Left ventricle myocardium inferior (tissue), 1 donor: ENCODE results near the gene SH2B2. TPM values are rescaled to one million over a fixed set of nuclear protein-coding genes. Genes with fewer than 3 reads are reported as not detected.

ENCODE experiments used
- DNase-seq: peaks from one replicate; pipeline ENCODE4 v3.0.0-alpha.2; 2020
- H3K27ac ChIP-seq: fragments of 200-600 bp; replicated peaks from 2 replicates; pipeline ENCODE4 v1.8.0; 2021
- H3K27me3 ChIP-seq: fragments of 200-600 bp; 2 replicates; pipeline ENCODE4 v1.8.0; 2021; ENCODE audit warnings: low read depth
- H3K36me3 ChIP-seq: fragments of 200-600 bp; 2 replicates; pipeline ENCODE4 v1.8.0; 2021
- H3K4me1 ChIP-seq: fragments of 200-600 bp; 2 replicates; pipeline ENCODE4 v1.8.0; 2021
- H3K4me3 ChIP-seq: fragments of 200-600 bp; 2 replicates; pipeline ENCODE4 v1.8.0; 2021; ENCODE audit warnings: mild to moderate bottlenecking, moderate library complexity
- H3K9me3 ChIP-seq: fragments of 200-600 bp; replicated peaks from 2 replicates; pipeline ENCODE4 v1.8.0; 2021
- intact Hi-C: fragments of 100-400 bp; cut with micrococcal nuclease; formaldehyde crosslinking; loops from one replicate; pipeline ENCODE4 v1.11.0; 2022
- total RNA-seq: library from RNA; stranded (reverse); fragmentation: NEBNext Ultra II Directional; extraction: Animal tissue kit (Norgen Biotek cat#: 25700); gene quantifications from one replicate; pipeline ENCODE4 v1.2.1, GENCODE V29; 2021
- TF ChIP-seq, protein P1 (sequence below): fragments of 200-600 bp; IDR thresholded peaks from 2 replicates; pipeline ENCODE4 v1.8.0; 2021; ENCODE audit warnings: antibody characterized with exemption, mild to moderate bottlenecking, borderline replicate concordance
- donor health status: DM: no; HTN: yes; CAD: no; lungs with severe emphysema.

SH2B2 gene
- total RNA-seq, 1 donor from 2014 or later, result 1.0 TPM

GRCh38 chr7:102261451-102261850 lies 25.2 kb upstream of the SH2B2 start:
- Histone ChIP-seq H3K27me3 (no peaks in the 10 kb centered on the region), H3K27ac (no peak overlapping the region), H3K4me1 (no peaks in the 10 kb centered on the region), H3K36me3 (no peaks in the 10 kb centered on the region), H3K9me3 (no peaks in the 10 kb centered on the region), H3K4me3 (no peak overlapping the region)
- TF ChIP-seq, protein P1, sequence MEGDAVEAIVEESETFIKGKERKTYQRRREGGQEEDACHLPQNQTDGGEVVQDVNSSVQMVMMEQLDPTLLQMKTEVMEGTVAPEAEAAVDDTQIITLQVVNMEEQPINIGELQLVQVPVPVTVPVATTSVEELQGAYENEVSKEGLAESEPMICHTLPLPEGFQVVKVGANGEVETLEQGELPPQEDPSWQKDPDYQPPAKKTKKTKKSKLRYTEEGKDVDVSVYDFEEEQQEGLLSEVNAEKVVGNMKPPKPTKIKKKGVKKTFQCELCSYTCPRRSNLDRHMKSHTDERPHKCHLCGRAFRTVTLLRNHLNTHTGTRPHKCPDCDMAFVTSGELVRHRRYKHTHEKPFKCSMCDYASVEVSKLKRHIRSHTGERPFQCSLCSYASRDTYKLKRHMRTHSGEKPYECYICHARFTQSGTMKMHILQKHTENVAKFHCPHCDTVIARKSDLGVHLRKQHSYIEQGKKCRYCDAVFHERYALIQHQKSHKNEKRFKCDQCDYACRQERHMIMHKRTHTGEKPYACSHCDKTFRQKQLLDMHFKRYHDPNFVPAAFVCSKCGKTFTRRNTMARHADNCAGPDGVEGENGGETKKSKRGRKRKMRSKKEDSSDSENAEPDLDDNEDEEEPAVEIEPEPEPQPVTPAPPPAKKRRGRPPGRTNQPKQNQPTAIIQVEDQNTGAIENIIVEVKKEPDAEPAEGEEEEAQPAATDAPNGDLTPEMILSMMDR, result no peak
- intact Hi-C loops, result no loop called here
- no peak for DNase-seq

GRCh38 chr7:102262546-102262945 lies 24.1 kb upstream of the SH2B2 start:
- no peak for DNase-seq
- TF ChIP-seq, protein P1, result no peak
- Histone ChIP-seq H3K36me3 (no peaks in the 10 kb centered on the region), H3K27ac (no peak overlapping the region), H3K4me1 (no peaks in the 10 kb centered on the region), H3K9me3 (no peaks in the 10 kb centered on the region), H3K27me3 (no peaks in the 10 kb centered on the region), H3K4me3 (no peak overlapping the region)
- intact Hi-C loops, result no loop called here

DNA sequence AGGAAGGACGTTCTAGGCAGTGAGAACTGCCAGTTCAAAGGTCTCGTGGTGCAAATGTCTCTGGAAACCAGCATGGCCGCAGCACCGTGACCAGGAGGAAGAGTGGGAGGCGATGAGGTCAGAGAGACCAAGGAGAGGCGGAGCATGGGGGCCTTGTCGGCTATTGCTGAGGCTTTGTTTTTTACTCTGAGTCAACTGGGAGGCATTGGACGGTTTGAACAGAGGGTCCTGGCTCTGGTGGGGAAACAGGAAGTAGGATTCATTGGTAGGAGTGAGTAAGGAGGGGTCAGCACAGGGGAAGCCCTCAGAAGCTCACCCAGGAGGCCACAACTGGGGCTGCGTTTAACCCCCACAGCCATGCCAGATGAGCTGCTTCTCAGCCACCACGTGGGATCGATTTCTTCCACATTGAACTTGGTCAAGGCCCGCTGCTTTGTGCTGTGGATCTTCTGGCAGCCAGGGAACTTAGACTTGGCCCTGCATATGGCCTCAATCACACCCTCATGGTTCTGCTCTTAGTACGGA lies 22.2 kb upstream of the SH2B2 start:
- Histone ChIP-seq H3K36me3 (no peaks in the 10 kb centered on the region), H3K27ac (no peak overlapping the region), H3K27me3 (no peaks in the 10 kb centered on the region), H3K4me3 (no peak overlapping the region), H3K4me1 (no peaks in the 10 kb centered on the region), H3K9me3 (no peaks in the 10 kb centered on the region)
- intact Hi-C loops, result no loop called here
- TF ChIP-seq, protein P1, result no peak
- no peak for DNase-seq

DNA sequence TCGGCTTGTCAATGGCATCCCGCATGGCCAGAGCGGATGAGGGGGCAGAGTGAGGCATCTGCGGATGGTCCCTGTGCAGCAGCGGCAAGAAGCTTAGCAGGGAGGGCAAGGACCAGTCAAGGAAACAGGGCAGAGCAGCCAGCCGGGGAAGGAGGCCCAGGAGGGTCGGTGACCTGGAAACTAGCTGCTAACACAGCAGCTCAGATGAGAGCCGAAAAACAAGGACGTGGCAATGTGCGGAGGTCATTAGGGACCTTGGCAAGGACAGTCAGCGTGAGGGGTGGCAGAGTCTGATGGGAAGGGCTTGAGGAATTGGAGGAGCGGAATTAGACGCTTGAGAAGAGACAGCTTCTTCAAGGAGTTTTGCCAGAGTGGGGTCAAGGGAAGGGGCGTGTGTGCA lies 20.1 kb upstream of the SH2B2 start:
- TF ChIP-seq, protein P1, result no peak

GRCh38 chr7:102268635-102269034 lies 18.0 kb upstream of the SH2B2 start:
- TF ChIP-seq, protein P1, result no peak
- H3K4me1 ChIP-seq, result no peaks in the 10 kb centered on the region
- no peaks in the 10 kb centered on the region for H3K9me3 ChIP-seq
- DNase-seq, result no peak
- no peak overlapping the region for H3K4me3 ChIP-seq
- H3K27ac ChIP-seq, result no peak overlapping the region
- H3K36me3 ChIP-seq, result no peaks in the 10 kb centered on the region
- intact Hi-C loops, result no loop called here
- no peaks in the 10 kb centered on the region for H3K27me3 ChIP-seq

More for the DNA sequence above, 20.1 kb upstream of the SH2B2 start:
- Histone ChIP-seq H3K4me3 (no peak overlapping the region), H3K36me3 (no peaks in the 10 kb centered on the region), H3K27me3 (no peaks in the 10 kb centered on the region), H3K4me1 (no peaks in the 10 kb centered on the region), H3K9me3 (no peaks in the 10 kb centered on the region), H3K27ac (no peak overlapping the region)
- no peak for DNase-seq
- intact Hi-C loops, result no loop called here
